WTC11 (cell line): ENCODE data around the gene ARL4C. TPM values are rescaled to one million over a fixed set of nuclear protein-coding genes. Genes with fewer than 3 reads are reported as not detected.

Experiments
- ATAC-seq: fragments of 200-7000 bp; cut with Tn5 transposase; 2 replicates; pipeline ENCODE4 v1.10.0; 2021; ENCODE audit warnings: mild to moderate bottlenecking, moderate library complexity
- CTCF ChIA-PET: fragments of 300-600 bp; sonication (Branson Sonifier 250); formaldehyde crosslinking; loops from one replicate; lab custom pipeline; 2021; ENCODE audit warnings: antibody characterized with exemption; lab: Charles Lee
- POLR2A ChIA-PET: fragments of 350-600 bp; sonication (Branson Sonifier 250); formaldehyde crosslinking; loops from one replicate; lab custom pipeline; 2021; ENCODE audit warnings: antibody characterized with exemption; lab: Charles Lee
- DNase-seq: peaks from one replicate; pipeline ENCODE4 v3.0.0; 2021; ENCODE audit warnings: low spot score
- H3K27ac Mint-ChIP-seq: 2 replicates; pipeline ENCODE4 v1.8.0; 2021; ENCODE audit warnings: mixed read lengths
- H3K27me3 Mint-ChIP-seq: 2 replicates; pipeline ENCODE4 v1.8.0; 2021; ENCODE audit warnings: low read depth, mild to moderate bottlenecking, moderate library complexity, mixed read lengths
- H3K36me3 Mint-ChIP-seq: 2 replicates; pipeline ENCODE4 v1.8.0; 2021; ENCODE audit warnings: mixed read lengths
- H3K4me1 Mint-ChIP-seq: 2 replicates; pipeline ENCODE4 v1.8.0; 2022; ENCODE audit warnings: mixed read lengths
- H3K4me3 Mint-ChIP-seq: 2 replicates; pipeline ENCODE4 v1.8.0; 2021; ENCODE audit warnings: mild to moderate bottlenecking, moderate library complexity, mixed read lengths
- H3K9me3 Mint-ChIP-seq: 2 replicates; pipeline ENCODE4 v1.8.0; 2021; ENCODE audit warnings: mixed read lengths
- ATF3 ChIP-seq: sonication (generic); formaldehyde crosslinking; conservative IDR thresholded peaks from 2 replicates; pipeline ENCODE4 v1.8.1; 2022; ENCODE audit warnings: mild to moderate bottlenecking, missing genetic modification reagents
- ELF4 ChIP-seq: sonication (generic); formaldehyde crosslinking; IDR thresholded peaks from 2 replicates; pipeline ENCODE4 v1.8.1; 2022; ENCODE audit warnings: low read depth, mild to moderate bottlenecking, moderate library complexity, missing genetic modification reagents
- EMX1 ChIP-seq: fragments of 250-450 bp; sonication (Bioruptor Pico); IDR thresholded peaks from 2 replicates; pipeline ENCODE4 v1.8.0; 2021; ENCODE audit warnings: mild to moderate bottlenecking
- FOXP4 ChIP-seq: sonication (generic); formaldehyde crosslinking; IDR thresholded peaks from 2 replicates; pipeline ENCODE4 v1.8.0; 2022; ENCODE audit warnings: mild to moderate bottlenecking, missing genetic modification reagents
- GABPB1 ChIP-seq: sonication (generic); formaldehyde crosslinking; IDR thresholded peaks from 2 replicates; pipeline ENCODE4 v1.8.1; 2023; ENCODE audit warnings: mild to moderate bottlenecking, missing genetic modification reagents
- GRHL2 ChIP-seq: fragments of 250-450 bp; sonication (Bioruptor Pico); IDR thresholded peaks from 2 replicates; pipeline ENCODE4 v1.8.0; 2022; ENCODE audit warnings: mild to moderate bottlenecking, moderate library complexity; ENCODE audit not compliant: insufficient replicate concordance, severe bottlenecking
- GTF2I ChIP-seq: fragments of 250-450 bp; sonication (Bioruptor Pico); conservative IDR thresholded peaks from 2 replicates; pipeline ENCODE4 v1.4.0; 2021; ENCODE audit warnings: mild to moderate bottlenecking
- JUN ChIP-seq: sonication (generic); formaldehyde crosslinking; IDR thresholded peaks from 2 replicates; pipeline ENCODE4 v1.8.0; 2023; ENCODE audit warnings: mild to moderate bottlenecking, missing genetic modification reagents
- NFE2L1 ChIP-seq: sonication (generic); formaldehyde crosslinking; IDR thresholded peaks from 2 replicates; pipeline ENCODE4 v1.8.1; 2023; ENCODE audit warnings: missing genetic modification reagents
- NFYB ChIP-seq: sonication (generic); formaldehyde crosslinking; conservative IDR thresholded peaks from 2 replicates; pipeline ENCODE4 v1.8.0; 2022; ENCODE audit warnings: low read depth, missing genetic modification reagents
- RORB ChIP-seq: fragments of 250-450 bp; sonication (Bioruptor Pico); IDR thresholded peaks from 2 replicates; pipeline ENCODE4 v1.9.0; 2021; ENCODE audit warnings: mild to moderate bottlenecking
- SMAD3 ChIP-seq: sonication (generic); formaldehyde crosslinking; IDR thresholded peaks from 2 replicates; pipeline ENCODE4 v1.8.0; 2022; ENCODE audit warnings: missing genetic modification reagents, mild to moderate bottlenecking, borderline replicate concordance
- STAT6 ChIP-seq: sonication (generic); formaldehyde crosslinking; conservative IDR thresholded peaks from 2 replicates; pipeline ENCODE4 v1.8.1; 2023; ENCODE audit warnings: mild to moderate bottlenecking, low read depth, missing genetic modification reagents, moderate library complexity
- TEAD4 ChIP-seq: sonication (generic); formaldehyde crosslinking; IDR thresholded peaks from 2 replicates; pipeline ENCODE4 v1.8.0; 2022; ENCODE audit warnings: mild to moderate bottlenecking, missing genetic modification reagents
- USF1 ChIP-seq: sonication (generic); formaldehyde crosslinking; IDR thresholded peaks from 2 replicates; pipeline ENCODE4 v1.8.0; 2022; ENCODE audit warnings: mild to moderate bottlenecking, missing genetic modification reagents
- ZNF232 ChIP-seq: sonication (generic); formaldehyde crosslinking; IDR thresholded peaks from 2 replicates; pipeline ENCODE4 v1.8.0; 2022; ENCODE audit warnings: mild to moderate bottlenecking, missing genetic modification reagents
- ZNF416 ChIP-seq: fragments of 250-450 bp; sonication (Bioruptor Pico); IDR thresholded peaks from 2 replicates; pipeline ENCODE4 v1.9.0; 2021; ENCODE audit warnings: mild to moderate bottlenecking, inconsistent platforms
- ZNF425 ChIP-seq: fragments of 250-450 bp; sonication (Bioruptor Pico); conservative IDR thresholded peaks from 2 replicates; pipeline ENCODE4 v1.9.0; 2021; ENCODE audit warnings: mild to moderate bottlenecking
- ZNF532 ChIP-seq: fragments of 250-450 bp; sonication (Bioruptor Pico); IDR thresholded peaks from 2 replicates; pipeline ENCODE4 v1.9.0; 2021; ENCODE audit warnings: mild to moderate bottlenecking, borderline replicate concordance
- ZSCAN18 ChIP-seq: fragments of 250-450 bp; sonication (Bioruptor Pico); IDR thresholded peaks from 2 replicates; pipeline ENCODE4 v2.1.2; 2022; ENCODE audit warnings: mild to moderate bottlenecking, moderate library complexity
- total RNA-seq: library from RNA; stranded (reverse); gene quantifications from 3 replicates; pipeline ENCODE4 v1.2.3, GENCODE V29; 2021
- TF ChIP-seq, protein P1 (sequence below): fragments of 250-450 bp; sonication (Bioruptor Pico); IDR thresholded peaks from 2 replicates; pipeline ENCODE4 v1.9.0; 2021; ENCODE audit warnings: mild to moderate bottlenecking

The ARL4C gene
- total RNA-seq, 1 experiment from 2014 or later = 10.6 TPM

DNA sequence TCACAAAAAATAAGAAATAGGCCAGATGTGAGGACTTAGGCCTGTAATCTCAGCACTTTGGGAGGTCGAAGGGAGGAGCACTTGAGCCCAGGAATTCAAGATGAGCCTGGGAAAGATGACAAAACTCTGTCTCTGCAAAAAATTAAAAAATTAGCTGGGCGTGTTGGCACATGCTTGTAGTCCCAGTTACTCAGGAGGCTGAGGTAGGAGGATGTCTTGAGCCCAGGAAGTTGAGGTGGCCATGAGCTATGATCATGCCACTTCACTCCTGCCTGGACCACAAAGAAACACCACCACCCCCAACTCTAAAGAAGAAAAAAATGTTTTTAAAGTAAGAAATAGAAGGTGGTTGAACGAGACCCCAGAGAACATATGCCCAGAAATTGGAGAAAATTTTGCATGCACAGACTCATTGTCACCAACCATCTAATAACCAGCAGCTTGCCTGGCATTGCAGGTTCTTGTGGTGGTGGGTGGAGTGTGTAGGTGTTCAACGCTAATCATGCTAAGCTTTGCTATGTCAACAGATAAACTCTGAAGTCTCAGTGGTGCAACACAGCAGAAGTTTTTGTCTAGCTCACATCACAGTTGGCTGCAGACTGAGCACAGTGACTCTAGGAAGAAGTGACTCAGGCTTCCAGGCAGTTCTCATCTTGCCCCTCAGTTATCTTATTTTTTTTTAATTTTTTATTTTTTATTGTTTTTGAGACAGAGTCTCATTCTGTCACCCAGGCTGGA lies 18.6 kb downstream of the ARL4C start:
- Mint-ChIP-seq H3K4me3 (no peak overlapping the region), H3K27ac (no peak overlapping the region), H3K4me1 (no peaks in the 10 kb centered on the region), H3K27me3 (no peaks in the 10 kb centered on the region), H3K36me3 (no peaks in the 10 kb centered on the region)
- CTCF ChIA-PET = no interaction called here
- no peak for DNase-seq
- POLR2A ChIA-PET = no interaction called here
- ATAC-seq = no peak
- TF ChIP-seq NFYB (CRISPR knock-in tag) = no peak
- TF ChIP-seq EMX1 = no peak
- no peak for TF ChIP-seq NFE2L1 (CRISPR knock-in tag)
- TF ChIP-seq FOXP4 = no peak
- TF ChIP-seq ZSCAN18 (CRISPR knock-in tag) = no peak
- no peak for TF ChIP-seq STAT6
- TF ChIP-seq, protein P1, sequence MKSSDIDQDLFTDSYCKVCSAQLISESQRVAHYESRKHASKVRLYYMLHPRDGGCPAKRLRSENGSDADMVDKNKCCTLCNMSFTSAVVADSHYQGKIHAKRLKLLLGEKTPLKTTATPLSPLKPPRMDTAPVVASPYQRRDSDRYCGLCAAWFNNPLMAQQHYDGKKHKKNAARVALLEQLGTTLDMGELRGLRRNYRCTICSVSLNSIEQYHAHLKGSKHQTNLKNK (CRISPR knock-in tag) = no peak
- TF ChIP-seq ZNF416 (CRISPR knock-in tag) = no peak
- TF ChIP-seq, all 79 proteins: peak for 0
- H3K9me3 Mint-ChIP-seq = peaks cover 13% of the 10 kb centered on the region

DNA sequence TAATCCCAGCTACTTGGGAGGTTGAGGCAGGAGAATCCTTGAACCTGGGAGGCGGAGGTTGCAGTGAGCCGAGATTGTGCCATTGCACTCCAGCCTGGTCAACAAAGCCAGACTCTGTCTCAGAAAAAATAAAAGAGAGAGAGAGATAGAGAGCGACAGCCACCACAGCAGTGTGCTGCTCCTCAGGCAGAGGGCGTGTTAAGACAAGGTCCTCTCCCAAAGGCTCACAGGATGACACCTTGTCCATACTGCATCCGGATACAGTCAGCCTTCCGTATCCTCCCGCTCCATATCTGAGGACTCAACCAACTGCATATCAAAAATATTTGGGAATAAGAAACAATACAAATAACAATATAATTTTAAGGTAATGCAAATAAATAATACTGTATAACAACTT lies 20.1 kb downstream of the ARL4C start:
- no peaks in the 10 kb centered on the region for H3K4me1 Mint-ChIP-seq
- H3K36me3 Mint-ChIP-seq = no peaks in the 10 kb centered on the region
- ChIA-PET POLR2A (no interaction called here), CTCF (interaction anchor here (0.9 kb wide), 1 partner anchor 20 kb away, joined by 3 read pairs; the partner anchor contains the start of gene ARL4C)
- ATAC-seq = peak; percentile 52
- peaks cover 17% of the 10 kb centered on the region for H3K9me3 Mint-ChIP-seq
- H3K27ac Mint-ChIP-seq = no peak overlapping the region
- H3K27me3 Mint-ChIP-seq = no peaks in the 10 kb centered on the region
- DNase-seq = no peak
- H3K4me3 Mint-ChIP-seq = no peak overlapping the region
- no peak for TF ChIP-seq JUN (CRISPR knock-in tag)
- no peak for TF ChIP-seq SMAD3 (CRISPR knock-in tag)
- no peak for TF ChIP-seq GTF2I (CRISPR knock-in tag)
- TF ChIP-seq TEAD4 (CRISPR knock-in tag) = no peak
- TF ChIP-seq ZNF425 (CRISPR knock-in tag) = no peak
- no peak for TF ChIP-seq ZNF532
- TF ChIP-seq ATF3 (CRISPR knock-in tag) = no peak
- TF ChIP-seq ELF4 (CRISPR knock-in tag) = no peak
- no peak for TF ChIP-seq USF1 (CRISPR knock-in tag)
- no peak for TF ChIP-seq GABPB1
- no peak for TF ChIP-seq RORB (CRISPR knock-in tag)
- TF ChIP-seq GRHL2 = no peak
- no peak for TF ChIP-seq ZNF232 (CRISPR knock-in tag)
